Body of pancreas (tissue), 4 donors: Measurements from ENCODE around the gene TRIM3. TPM values are rescaled to one million over a fixed set of nuclear protein-coding genes. Genes with fewer than 3 reads are reported as not detected.

Experiments used
- ATAC-seq: fragments of 150-250 bp; one replicate; pipeline ENCODE4 v1.9.1; 2016
- DNase-seq, 4 donors: peaks; one replicate each; pipeline ENCODE4 v3.0.0-alpha.2; 2019
- H3K27ac ChIP-seq, 4 donors: fragments of 200-600 bp; sonication (generic); 1 replicate in 3 of 4; 2 replicates in 1 of 4; pipeline versions ENCODE4 v1.5.1 to v1.6.1; 2016 to 2019; ENCODE audit warnings: mild to moderate bottlenecking in 1 of 4, mixed read lengths in 1 of 4, moderate library complexity in 1 of 4
- H3K27me3 ChIP-seq, 2 donors: fragments of 200-600 bp; sonication (generic); one replicate each; pipeline ENCODE4 v1.6.0; 2016; ENCODE audit warnings: mild to moderate bottlenecking in 1 of 2
- H3K36me3 ChIP-seq, 2 donors: fragments of 200-600 bp; sonication (generic); replicated peaks in 1 of 2; 2 replicates each; pipeline ENCODE4 v1.5.1; 2016; ENCODE audit warnings: low read depth in 2 of 2; ENCODE audit not compliant: insufficient read depth in 1 of 2
- H3K4me1 ChIP-seq: fragments of 200-600 bp; sonication (generic); one replicate; pipeline ENCODE4 v1.6.0; 2016
- H3K4me3 ChIP-seq, 2 donors: fragments of 200-600 bp; sonication (generic); 1 replicate in 1 of 2; 2 replicates in 1 of 2; pipeline ENCODE4 v1.5.1; 2016 to 2019
- H3K9me3 ChIP-seq, 3 donors: fragments of 200-600 bp; sonication (generic); 1 replicate in 2 of 3; 2 replicates in 1 of 3; pipeline ENCODE4 v1.5.1; 2016
- CTCF ChIP-seq, 7 experiments: fragments of 450-650 bp in 4 of 7; fragments of 200-600 bp in 3 of 7; sonication (generic) in 3 of 7; IDR thresholded peaks; one replicate each; pipeline ENCODE4 v1.5.1; 2016 to 2019; ENCODE audit warnings: antibody characterized with exemption in 7 of 7
- POLR2A ChIP-seq, 3 donors: fragments of 450-650 bp; IDR thresholded peaks; one replicate each; pipeline ENCODE4 v1.6.1; 2016; ENCODE audit warnings: antibody characterized with exemption in 3 of 3, mild to moderate bottlenecking in 2 of 3
- WGBS, 2 donors: methylation state at CpG; one replicate each; pipeline ENCODE4 v1.1.5; 2017; 5-methylcytosine and 5-hydroxymethylcytosine counted together
- intact Hi-C: fragments of 100-400 bp; cut with DNase I; formaldehyde crosslinking; loops from one replicate; pipeline ENCODE4 v1.15.1; 2023
- total RNA-seq, 2 donors: library from RNA; depleted of rRNA; stranded (reverse); fragments of >200 nt; gene quantifications; one replicate each; pipeline ENCODE4 v1.1.0, GENCODE V29; 2016

The TRIM3 gene
- total RNA-seq, 2 donors from 2014 or later = 22.1 to 24.9 TPM

- no peak for ATAC-seq
Observed at GRCh38 chr11:6505577-6506240, 32.0 kb upstream of the TRIM3 start.

GRCh38 chr11:6504166-6504565, 30.4 kb upstream of the TRIM3 start:
- Histone ChIP-seq H3K36me3 (no peaks in the 10 kb centered on the region), H3K9me3 (no peaks in the 10 kb centered on the region), H3K27ac (no peak overlapping the region), H3K4me3 (no peak overlapping the region), H3K27me3 (no peaks in the 10 kb centered on the region), H3K4me1 (no peaks in the 10 kb centered on the region)
- intact Hi-C loops = loop anchor here (5.0 kb wide), 1 partner anchor 62 kb away; the partner anchor contains the start of gene HPX
- TF ChIP-seq POLR2A (IDR thresholded peaks at IDR 0.05) (no peak), CTCF (IDR thresholded peaks at IDR 0.05) (no peak)
- DNase-seq (no peak), ATAC-seq (no peak)
- 67 to 80% methylated on average over 3 of the region's 3 CpGs for WGBS, 2 donors

More at GRCh38 chr11:6505577-6506240, 32.0 kb upstream of the TRIM3 start:
- peak in 3 of 4 donors; percentile 15 to 38 (median 26) for DNase-seq
- Histone ChIP-seq H3K4me1 (no peaks in the 10 kb centered on the region), H3K27me3 (no peaks in the 10 kb centered on the region), H3K36me3 (no peaks in the 10 kb centered on the region), H3K4me3 (no peak overlapping the region), H3K27ac (no peak overlapping the region), H3K9me3 (no peaks in the 10 kb centered on the region)
- TF ChIP-seq CTCF (IDR thresholded peaks at IDR 0.05) (peak; percentile 55 to 80 (median 73)), POLR2A (IDR thresholded peaks at IDR 0.05) (no peak)
- 47 to 57% methylated on average over 2 of the region's 2 CpGs for WGBS, 2 donors
- intact Hi-C loops = no loop called here

GRCh38 chr11:6502382-6502781, 28.6 kb upstream of the TRIM3 start:
- DNase-seq = no peak
- Histone ChIP-seq H3K4me3 (no peak overlapping the region), H3K27me3 (no peaks in the 10 kb centered on the region), H3K9me3 (no peaks in the 10 kb centered on the region), H3K27ac (no peak overlapping the region), H3K4me1 (no peaks in the 10 kb centered on the region), H3K36me3 (peaks cover 0 to 2% of the 10 kb centered on the region in 2 donors)
- TF ChIP-seq CTCF (IDR thresholded peaks at IDR 0.05) (no peak), POLR2A (IDR thresholded peaks at IDR 0.05) (no peak)
- ATAC-seq = no peak
- 79 to 88% methylated on average over 3 of the region's 3 CpGs for WGBS, 2 donors
- intact Hi-C loops = loop anchor here (5.0 kb wide), 1 partner anchor 60 kb away; the partner anchor contains the start of gene HPX

- DNase-seq = no peak
- TF ChIP-seq CTCF (IDR thresholded peaks at IDR 0.05) = no peak
- no peak for TF ChIP-seq POLR2A (IDR thresholded peaks at IDR 0.05)
- no peak for ATAC-seq
- peaks cover 0 to 2% of the 10 kb centered on the region in 2 donors for H3K36me3 ChIP-seq
- H3K4me3 ChIP-seq = no peak overlapping the region
- H3K27ac ChIP-seq = no peak overlapping the region
- 81 to 91% methylated on average over 3 to 5 of the region's 5 CpGs for WGBS, 2 donors
- H3K4me1 ChIP-seq = no peaks in the 10 kb centered on the region
- no peaks in the 10 kb centered on the region for H3K9me3 ChIP-seq
- intact Hi-C loops = no loop called here
- no peaks in the 10 kb centered on the region for H3K27me3 ChIP-seq
Observed at GRCh38 chr11:6498544-6498943, 24.8 kb upstream of the TRIM3 start.

GRCh38 chr11:6498121-6498520, 24.4 kb upstream of the TRIM3 start:
- no peaks in the 10 kb centered on the region for H3K9me3 ChIP-seq
- 61 to 64% methylated on average over 5 to 7 of the region's 7 CpGs for WGBS, 2 donors
- no peak for TF ChIP-seq CTCF (IDR thresholded peaks at IDR 0.05)
- no peak for TF ChIP-seq POLR2A (IDR thresholded peaks at IDR 0.05)
- H3K4me3 ChIP-seq = no peak overlapping the region
- ATAC-seq (no peak), DNase-seq (no peak)
- no peak overlapping the region for H3K27ac ChIP-seq
- peaks cover 0 to 2% of the 10 kb centered on the region in 2 donors for H3K36me3 ChIP-seq
- H3K27me3 ChIP-seq = no peaks in the 10 kb centered on the region
- H3K4me1 ChIP-seq = no peaks in the 10 kb centered on the region
- intact Hi-C loops = no loop called here
